HG03439 (cell line): ENCODE measurements around the gene PLEKHG1.

ENCODE experiments used
- ATAC-seq: cut with Tn5 transposase; IDR thresholded peaks from one replicate; pipeline ENCODE4 v1.9.1; 2021; ENCODE audit warnings: mild to moderate bottlenecking, moderate library complexity; ENCODE audit not compliant: unreplicated experiment

PLEKHG1 gene

GRCh38 chr6:150617496-150618460 is 18.1 kb downstream of the PLEKHG1 start:
- ATAC-seq: no peak

- no peak for ATAC-seq
Measured at GRCh38 chr6:150619275-150619674, 19.6 kb downstream of the PLEKHG1 start.

DNA sequence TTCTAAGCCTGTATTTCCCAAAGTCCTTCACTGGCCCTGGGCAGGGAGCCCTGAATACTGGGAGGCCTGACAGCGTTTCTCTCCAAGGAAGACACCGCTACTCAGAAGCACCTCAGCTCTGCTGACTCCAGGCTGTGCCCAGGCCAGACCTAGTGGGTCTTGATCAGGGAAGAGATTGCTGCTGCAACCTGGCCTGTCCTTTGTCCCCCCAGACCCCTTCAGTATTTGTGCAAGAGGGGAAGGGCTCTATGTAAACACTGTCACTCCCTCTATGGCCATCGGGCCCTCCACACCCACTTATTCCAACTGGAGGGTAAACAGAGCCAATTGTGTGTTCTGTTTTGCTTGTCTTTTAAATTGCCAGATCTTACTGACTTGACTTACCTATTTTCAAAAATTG is 20.6 kb downstream of the PLEKHG1 start:
- ATAC-seq: no peak

DNA sequence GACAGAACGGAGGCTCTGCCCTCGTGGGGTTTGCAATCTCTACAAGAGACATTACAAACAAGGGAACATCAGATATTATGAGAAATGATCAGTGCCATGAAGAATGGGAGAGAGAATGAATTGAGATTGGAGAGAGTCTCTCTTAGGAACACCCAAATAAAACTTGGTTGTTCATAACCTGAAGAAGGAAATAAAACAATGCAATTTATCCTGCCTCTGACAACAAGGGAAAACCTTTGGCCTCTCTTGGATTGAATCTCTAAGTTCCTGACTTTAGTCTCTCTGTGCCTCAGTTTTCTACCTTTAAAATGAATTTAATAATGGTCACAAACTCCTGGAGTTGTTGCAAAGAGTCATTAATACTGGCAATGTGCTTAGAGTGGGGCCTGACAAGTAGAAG is 21.1 kb downstream of the PLEKHG1 start:
- no peak for ATAC-seq

GRCh38 chr6:150622476-150622875 is 22.8 kb downstream of the PLEKHG1 start:
- ATAC-seq: no peak

DNA sequence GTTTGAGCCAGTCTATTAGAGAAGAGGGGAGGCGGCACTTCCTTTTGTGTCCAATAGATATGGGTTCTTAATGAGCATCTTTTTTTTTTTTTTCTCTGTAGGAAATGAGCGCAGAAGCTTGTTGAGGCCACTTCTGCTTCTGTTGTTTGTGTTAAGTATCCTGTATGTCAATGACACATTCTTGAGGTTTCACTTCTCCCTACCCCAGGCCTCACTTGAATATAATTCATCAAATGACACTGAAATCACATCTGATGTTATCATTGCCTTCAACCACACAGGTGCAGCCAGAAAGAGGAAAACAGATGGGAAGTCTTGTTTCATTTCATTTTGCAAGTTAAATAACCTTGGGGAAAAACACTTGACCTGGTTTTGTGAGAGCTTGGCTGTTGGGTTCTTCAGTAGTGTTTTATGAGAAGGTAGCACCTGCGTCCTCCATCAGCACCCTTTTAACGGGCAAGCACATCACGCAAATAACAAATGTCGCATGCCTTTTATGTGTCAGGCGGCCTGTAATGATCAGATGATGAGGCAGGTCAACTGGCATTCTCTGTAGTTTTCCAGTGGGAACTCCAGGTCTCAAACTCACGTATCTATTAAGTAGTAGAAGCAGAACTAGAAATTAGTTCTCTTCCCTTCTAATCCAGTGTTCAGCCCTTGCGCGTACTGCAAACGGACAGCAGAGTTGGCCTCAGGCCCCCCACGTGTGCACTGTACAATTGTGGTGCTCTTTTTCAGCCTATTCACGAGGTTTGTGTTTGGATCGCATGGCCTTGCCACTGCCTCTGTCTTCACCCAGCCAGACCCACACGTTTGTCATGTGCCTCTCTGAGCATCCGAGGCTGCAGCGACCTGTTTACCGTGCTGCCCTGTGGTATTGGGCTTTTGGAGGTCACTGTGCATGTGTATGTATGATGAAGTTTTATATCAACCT is 23.5 kb downstream of the PLEKHG1 start:
- ATAC-seq: peak; percentile 96

DNA sequence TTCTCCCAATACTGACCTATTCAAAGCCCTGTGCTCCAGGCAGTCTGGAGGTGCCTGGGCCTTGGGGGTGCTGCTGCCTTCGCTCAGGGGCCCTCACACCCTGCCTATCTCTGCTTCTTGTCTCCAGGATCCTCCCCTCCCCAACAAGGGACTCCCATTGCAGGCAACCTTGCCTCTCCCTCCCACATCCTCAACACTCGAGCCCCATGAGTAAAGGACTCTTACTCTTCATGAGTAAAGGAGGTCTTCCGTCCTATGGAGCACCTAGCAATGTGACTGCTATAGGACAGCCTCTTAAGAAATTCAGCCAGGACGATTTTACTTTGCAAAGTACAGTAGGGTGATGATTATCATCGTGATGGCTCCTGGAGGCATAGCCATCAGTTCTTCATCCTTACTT is 24.5 kb downstream of the PLEKHG1 start:
- ATAC-seq: no peak

DNA sequence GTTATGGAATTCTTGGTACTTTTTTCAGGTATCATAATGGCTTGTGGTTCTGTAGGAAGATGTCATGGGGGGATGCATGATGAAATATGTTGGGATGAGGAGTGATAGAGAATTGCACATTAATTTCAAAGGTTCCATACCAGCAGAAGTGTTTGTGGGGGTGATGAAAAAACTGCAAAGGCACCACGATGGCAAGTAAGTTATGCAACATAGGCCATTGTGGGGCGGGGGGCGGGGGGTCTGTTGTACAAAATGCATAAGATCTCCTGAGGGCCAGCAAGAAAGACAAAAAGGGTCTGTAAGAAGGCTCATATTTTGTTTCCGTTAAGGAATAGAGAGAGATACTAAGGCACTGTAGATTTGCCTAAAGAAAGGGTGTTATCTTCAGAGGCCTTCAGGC is 26.2 kb downstream of the PLEKHG1 start:
- ATAC-seq: no peak

GRCh38 chr6:150627154-150627553 is 27.5 kb downstream of the PLEKHG1 start:
- ATAC-seq: no peak

DNA sequence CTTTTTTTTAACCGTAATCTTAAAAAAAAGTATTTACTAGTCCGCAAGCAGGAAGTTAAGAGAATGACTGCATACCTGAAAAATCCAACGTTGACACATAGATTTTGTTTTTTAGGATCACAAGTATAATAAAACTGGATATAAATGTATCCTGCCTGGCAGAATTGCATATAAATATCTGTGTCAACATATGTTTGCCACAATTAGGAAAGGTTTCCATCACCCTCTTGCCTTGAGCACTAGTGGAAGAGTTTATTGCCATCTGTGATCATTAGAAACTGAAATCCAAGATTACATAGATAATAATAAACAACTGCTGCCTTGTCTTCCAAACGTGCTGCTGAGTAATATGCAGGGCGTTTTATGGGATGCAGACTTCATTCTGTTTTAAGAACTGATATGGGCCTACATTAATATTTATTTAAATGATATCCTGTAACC is 27.9 kb downstream of the PLEKHG1 start:
- no peak for ATAC-seq

GRCh38 chr6:150628908-150629307 is 29.2 kb downstream of the PLEKHG1 start:
- ATAC-seq: no peak

DNA sequence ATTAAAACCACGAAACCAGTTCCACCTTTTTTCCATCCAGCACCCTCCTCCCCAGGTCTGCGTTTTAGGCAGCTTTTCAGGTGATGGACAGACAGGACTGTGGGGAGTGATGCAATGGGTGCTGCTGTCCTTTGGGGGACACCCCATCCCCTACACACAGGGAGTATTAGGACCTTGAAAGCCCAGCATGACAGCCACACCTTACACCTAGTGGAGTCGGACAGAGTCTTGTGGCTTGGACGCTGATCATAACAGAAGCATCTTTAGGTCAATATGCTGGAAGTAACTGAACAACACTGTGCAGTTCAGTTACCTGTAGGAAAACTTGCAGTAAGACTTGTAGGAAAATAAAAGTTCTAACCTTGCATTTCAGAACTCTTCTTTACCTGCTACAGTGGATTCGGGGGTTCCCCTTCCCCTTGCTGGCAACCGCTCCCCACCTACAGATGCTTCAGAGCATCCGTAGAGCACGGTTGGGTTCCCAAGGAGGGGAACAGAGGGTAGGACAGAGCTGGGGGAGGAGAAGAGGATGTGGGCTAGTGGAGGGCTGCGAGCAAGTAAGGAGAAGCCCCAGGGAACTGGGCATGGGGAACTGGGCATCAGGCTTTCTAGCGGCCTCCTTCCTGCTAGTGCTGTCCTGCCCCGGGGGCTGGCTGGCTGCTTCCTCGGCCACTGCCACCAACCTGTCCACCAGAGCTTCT is 31.7 kb downstream of the PLEKHG1 start:
- no peak for ATAC-seq

GRCh38 chr6:150631984-150632642 is 32.4 kb downstream of the PLEKHG1 start:
- no peak for ATAC-seq

DNA sequence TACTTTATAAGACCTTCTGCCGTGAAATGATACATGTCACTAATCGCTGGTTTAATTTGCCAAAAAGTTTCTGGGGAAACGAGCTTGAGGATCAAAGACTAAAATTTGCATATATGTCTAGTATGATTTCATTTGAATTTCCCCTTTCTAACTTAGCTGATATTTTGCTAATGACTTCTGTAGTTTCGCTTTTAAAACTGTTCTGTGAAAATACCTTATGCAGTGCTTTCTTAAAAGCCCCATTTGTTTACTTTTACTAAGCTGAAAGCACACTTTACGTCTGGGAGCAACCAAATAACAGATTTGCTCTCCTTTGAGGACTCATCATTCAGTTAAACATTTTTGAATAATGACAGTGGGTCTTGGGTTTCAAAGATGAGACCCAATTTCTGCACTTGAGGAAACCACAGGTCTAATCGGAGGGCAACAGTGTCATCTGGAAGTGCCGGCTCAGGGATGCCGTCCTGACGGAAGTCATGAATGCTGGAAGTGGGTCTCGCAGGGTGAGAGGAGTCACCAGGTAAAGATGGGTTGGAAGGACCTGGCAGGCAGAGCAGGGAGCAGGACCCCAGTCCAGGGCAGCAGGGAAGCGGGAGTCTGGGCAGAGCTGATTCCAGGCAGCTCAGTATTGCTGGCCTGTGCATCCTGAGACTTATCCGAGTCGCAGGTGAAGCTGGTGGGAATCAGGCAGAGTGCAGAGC is 33.2 kb downstream of the PLEKHG1 start:
- ATAC-seq: peak; percentile 56

DNA sequence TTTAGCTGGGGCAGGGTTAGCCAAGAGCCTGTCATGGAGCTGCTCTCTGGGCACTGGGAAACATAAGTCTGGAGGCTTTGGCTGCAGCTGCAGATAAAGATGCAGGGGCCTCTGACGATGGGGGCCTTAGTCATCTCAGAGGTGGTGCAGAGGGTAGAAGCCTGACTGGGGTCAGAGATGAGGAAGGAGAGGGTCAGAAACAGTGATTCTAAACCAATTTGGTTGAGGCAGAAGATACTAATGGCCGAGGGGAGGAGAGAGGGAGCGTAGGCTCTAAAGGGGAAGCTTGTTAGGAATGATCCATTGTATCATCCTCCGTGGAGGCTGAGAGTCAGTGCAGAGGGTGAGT is 33.8 kb downstream of the PLEKHG1 start:
- peak; percentile 10 for ATAC-seq

DNA sequence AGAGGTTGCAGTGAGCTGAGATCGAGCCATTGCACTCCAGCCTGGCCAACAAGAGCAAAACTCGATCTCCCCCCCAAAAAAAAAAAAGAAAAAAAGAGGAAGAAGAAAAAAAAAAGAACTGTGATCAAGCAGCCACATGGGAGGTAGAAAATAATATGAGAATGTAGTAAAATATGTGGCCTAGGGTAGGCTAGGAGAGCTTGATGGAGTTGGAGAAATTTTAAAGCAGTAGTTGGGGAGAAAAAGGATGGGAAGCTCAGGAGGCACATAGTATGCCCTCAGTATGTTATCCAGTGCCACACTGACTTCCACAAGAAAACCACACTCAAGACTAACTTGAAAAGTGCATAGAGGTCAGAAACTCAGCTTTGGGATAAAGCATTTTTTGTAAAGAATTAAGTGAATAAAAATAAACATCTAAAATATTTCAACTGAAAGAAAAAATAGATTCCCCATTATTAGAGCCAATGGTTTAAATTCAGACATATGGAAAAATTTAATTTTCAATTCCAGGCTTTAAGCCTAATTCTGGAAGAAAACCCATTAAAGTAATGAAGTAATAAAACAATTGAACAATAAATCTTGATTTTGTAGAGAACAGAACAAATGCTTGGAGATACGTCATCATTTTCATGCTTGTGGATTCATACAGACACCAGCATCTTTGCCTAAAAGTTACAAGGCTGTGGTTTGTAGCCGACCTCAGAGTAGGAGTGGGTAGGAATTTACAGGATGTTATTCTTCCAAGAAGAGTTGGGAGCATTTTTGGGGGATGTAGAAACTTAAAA is 34.7 kb downstream of the PLEKHG1 start:
- no peak for ATAC-seq

- no peak for ATAC-seq
Measured at GRCh38 chr6:150634964-150635292, 35.2 kb downstream of the PLEKHG1 start.

- ATAC-seq: no peak
Measured at GRCh38 chr6:150635906-150636514, 36.3 kb downstream of the PLEKHG1 start.

GRCh38 chr6:150636808-150637207 is 37.1 kb downstream of the PLEKHG1 start:
- no peak for ATAC-seq
